ENCODE measurements around the gene MALT1.

- no peak for TF ChIP-seq JUND (IDR thresholded peaks at IDR 0.05; ENCODE audit: borderline replicate concordance, low read depth, low read length)
- TF ChIP-seq JUND (tag; IDR thresholded peaks at IDR 0.05; ENCODE audit: borderline replicate concordance, low read depth, low read length), result no peak
- TF ChIP-seq ATF7 (IDR thresholded peaks at IDR 0.05), result no peak
- TF ChIP-seq ZNF57 (CRISPR knock-in tag; IDR thresholded peaks at IDR 0.05), result no peak
- no peak for TF ChIP-seq FOXA3 (CRISPR knock-in tag; conservative IDR thresholded peaks at IDR 0.05 in 1 of 2, IDR thresholded peaks at IDR 0.05 in 1 of 2)
- TF ChIP-seq ZSCAN29 (IDR thresholded peaks at IDR 0.05), result no peak
- no peak for TF ChIP-seq EP300 (IDR thresholded peaks at IDR 0.05; ENCODE audit: low read length)
- TF ChIP-seq ZNF707 (CRISPR knock-in tag; conservative IDR thresholded peaks at IDR 0.05), result no peak
- TF ChIP-seq CTCF (IDR thresholded peaks at IDR 0.05 in 2 of 3, conservative IDR thresholded peaks at IDR 0.05 in 1 of 3; ENCODE audit: insufficient read depth in 2 of 3, low read depth in 1 of 3, low read length in 3 of 3), result no peak
- TF ChIP-seq PHF8 (IDR thresholded peaks at IDR 0.05; ENCODE audit: borderline replicate concordance, low read length), result no peak
These were observed 27.5 kb downstream of the MALT1 start for GRCh38 chr18:58698701-58699193.

All from K562 (cell line).